H1 (cell line): ENCODE measurements around the gene GLS. TPM values are rescaled to one million over a fixed set of nuclear protein-coding genes. Genes with fewer than 3 reads are reported as not detected.

Experiments used
- CTCF ChIA-PET: fragments of 300-600 bp; sonication (Branson Sonifier 250); formaldehyde crosslinking; loops from one replicate; lab custom pipeline; 2021; ENCODE audit not compliant: partially characterized antibody; lab: Charles Lee
- POLR2A ChIA-PET: fragments of 300-600 bp; sonication (Branson Sonifier 250); formaldehyde crosslinking; loops from one replicate; lab custom pipeline; 2021; ENCODE audit warnings: inconsistent platforms; ENCODE audit not compliant: partially characterized antibody; lab: Charles Lee
- DNase-seq, 2 experiments: peaks; one replicate each; pipeline versions ENCODE4 v3.0.0 to v3.0.0-alpha.2; 2010 to 2022; ENCODE audit warnings: low spot score in 2 of 2, low read depth in 1 of 2, mixed read lengths in 1 of 2
- FAIRE-seq: peaks from 2 replicates; lab custom pipeline; 2011; peaks lifted over from hg19 to GRCh38; lab: Jason Lieb, UNC
- H2AFZ ChIP-seq: 2 replicates; pipeline ENCODE4 v1.8.1; 2012; ENCODE audit warnings: low read length, inconsistent platforms
- H2AK5ac ChIP-seq: 2 replicates; pipeline ENCODE4 v1.6.1; 2013; ENCODE audit warnings: low read depth, low read length
- H2BK120ac ChIP-seq: replicated peaks from 2 replicates; pipeline ENCODE3; 2013; ENCODE audit warnings: low read depth, low read length, inconsistent platforms
- H2BK12ac ChIP-seq: 2 replicates; pipeline ENCODE4 v1.6.1; 2013; ENCODE audit warnings: low read depth, low read length
- H2BK15ac ChIP-seq: 2 replicates; pipeline ENCODE4 v1.6.1; 2013; ENCODE audit warnings: low read length
- H2BK20ac ChIP-seq: 2 replicates; pipeline ENCODE4 v1.6.1; 2013; ENCODE audit warnings: low read length
- H2BK5ac ChIP-seq: 2 replicates; pipeline ENCODE4 v1.6.1; 2013; ENCODE audit warnings: low read depth, low read length
- H3K14ac ChIP-seq: 2 replicates; pipeline ENCODE4 v1.6.1; 2013; ENCODE audit warnings: inconsistent platforms; ENCODE audit not compliant: insufficient read length
- H3K18ac ChIP-seq: 2 replicates; pipeline ENCODE4 v1.6.1; 2013; ENCODE audit warnings: low read length; ENCODE audit errors: extremely low read depth
- H3K23ac ChIP-seq: 2 replicates; pipeline ENCODE4 v1.6.1; 2013; ENCODE audit warnings: inconsistent platforms; ENCODE audit not compliant: insufficient read length
- H3K23me2 ChIP-seq: 2 replicates; pipeline ENCODE4 v1.6.1; 2013; ENCODE audit warnings: low read depth, low read length
- H3K27ac ChIP-seq: 2 replicates; pipeline ENCODE4 v1.6.1; 2011; ENCODE audit warnings: low read depth, low read length, inconsistent platforms
- H3K27me3 ChIP-seq, 4 experiments: replicated peaks in 1 of 4; 1 replicate in 1 of 4; 2 replicates in 3 of 4; pipeline versions ENCODE4 v1.6.1 to v1.8.1; 2011 to 2013; ENCODE audit warnings: low read length in 3 of 4, mild to moderate bottlenecking in 3 of 4, inconsistent platforms in 2 of 4, mixed read lengths in 2 of 4, moderate library complexity in 1 of 4; ENCODE audit not compliant: control insufficient read depth in 3 of 4, insufficient read depth in 3 of 4; ENCODE audit errors: extremely low read depth in 1 of 4
- H3K36me3 ChIP-seq, 4 experiments: 2 replicates each; pipeline versions ENCODE4 v1.6.1 to v1.8.1; 2011 to 2013; ENCODE audit warnings: mild to moderate bottlenecking in 4 of 4, low read length in 3 of 4, moderate library complexity in 2 of 4, control low read depth in 1 of 4, inconsistent platforms in 1 of 4; ENCODE audit not compliant: insufficient read depth in 4 of 4, control insufficient read depth in 2 of 4
- H3K4ac ChIP-seq: replicated peaks from 2 replicates; pipeline ENCODE3; 2013; ENCODE audit warnings: low read length, low read depth, mixed read lengths, inconsistent platforms; ENCODE audit not compliant: insufficient read length
- H3K4me1 ChIP-seq, 4 experiments: replicated peaks in 1 of 4; 1 replicate in 1 of 4; 2 replicates in 3 of 4; pipeline versions ENCODE4 v1.6.1 to v1.8.1; 2011 to 2013; ENCODE audit warnings: low read length in 3 of 4, inconsistent platforms in 2 of 4, mixed read lengths in 1 of 4; ENCODE audit not compliant: insufficient read depth in 4 of 4, control insufficient read depth in 3 of 4
- H3K4me2 ChIP-seq, 2 experiments: 2 replicates each; pipeline versions ENCODE4 v1.6.1 to v1.8.1; 2011 to 2013; ENCODE audit warnings: low read depth in 2 of 2, low read length in 2 of 2, control low read depth in 1 of 2, inconsistent platforms in 1 of 2, mild to moderate bottlenecking in 1 of 2; ENCODE audit not compliant: insufficient read depth in 1 of 2
- H3K4me3 ChIP-seq, 4 experiments: fragments of 200-600, 300-600 bp in 1 of 4; sonication (generic), shearing (Covaris generic), sonication (Bioruptor Twin) in 1 of 4; 2 replicates each; pipeline versions ENCODE4 v1.5.1 to v1.8.1; 2011 to 2016; ENCODE audit warnings: low read length in 4 of 4, low read depth in 3 of 4, control low read depth in 2 of 4, inconsistent platforms in 2 of 4, mild to moderate bottlenecking in 2 of 4, mixed read lengths in 1 of 4, moderate library complexity in 1 of 4; ENCODE audit not compliant: insufficient read depth in 2 of 4; ENCODE audit errors: extremely low read depth in 1 of 4
- H3K56ac ChIP-seq: replicated peaks from 2 replicates; pipeline ENCODE3; 2013; ENCODE audit warnings: low read depth, mild to moderate bottlenecking, mixed read lengths, low read length, inconsistent platforms; ENCODE audit not compliant: insufficient read length
- H3K79me1 ChIP-seq: 2 replicates; pipeline ENCODE4 v1.6.1; 2013; ENCODE audit warnings: low read depth, low read length, control low read depth
- H3K79me2 ChIP-seq, 2 experiments: 2 replicates each; pipeline versions ENCODE4 v1.6.1 to v1.8.1; 2012 to 2013; ENCODE audit warnings: low read length in 2 of 2, mild to moderate bottlenecking in 2 of 2, inconsistent platforms in 1 of 2; ENCODE audit not compliant: insufficient read depth in 2 of 2, control insufficient read depth in 1 of 2
- H3K9ac ChIP-seq, 4 experiments: replicated peaks in 1 of 4; 1 replicate in 1 of 4; 2 replicates in 3 of 4; pipeline versions ENCODE4 v1.6.1 to v1.8.1; 2011 to 2013; ENCODE audit warnings: low read depth in 3 of 4, low read length in 3 of 4, control low read depth in 2 of 4, mild to moderate bottlenecking in 2 of 4, moderate library complexity in 2 of 4, inconsistent platforms in 1 of 4; ENCODE audit errors: extremely low read depth in 1 of 4
- H3K9me3 ChIP-seq, 2 experiments: 2 replicates each; pipeline versions ENCODE4 v1.6.1 to v1.8.1; 2012 to 2013; ENCODE audit warnings: mild to moderate bottlenecking in 2 of 2, moderate library complexity in 2 of 2, control low read depth in 1 of 2, inconsistent platforms in 1 of 2, low read depth in 1 of 2, low read length in 1 of 2, mixed read lengths in 1 of 2; ENCODE audit not compliant: insufficient read depth in 2 of 2
- H4K20me1 ChIP-seq, 2 experiments: replicated peaks in 1 of 2; 2 replicates each; pipeline versions ENCODE3 to v1.8.1; 2011 to 2013; ENCODE audit warnings: inconsistent platforms in 2 of 2, low read length in 2 of 2, mild to moderate bottlenecking in 1 of 2; ENCODE audit not compliant: insufficient read depth in 2 of 2, control insufficient read depth in 1 of 2
- H4K5ac ChIP-seq: 2 replicates; pipeline ENCODE4 v1.6.1; 2013; ENCODE audit warnings: low read length, low read depth, mixed read lengths, inconsistent platforms; ENCODE audit not compliant: insufficient read length
- H4K8ac ChIP-seq: 2 replicates; pipeline ENCODE4 v1.8.0; 2013; ENCODE audit warnings: mild to moderate bottlenecking, moderate library complexity, low read length, inconsistent platforms; ENCODE audit not compliant: insufficient read depth; ENCODE audit errors: extremely low read depth
- H4K91ac ChIP-seq: replicated peaks from 2 replicates; pipeline ENCODE3; 2013; ENCODE audit warnings: low read length, mixed read lengths, inconsistent platforms; ENCODE audit not compliant: insufficient read length
- JUND ChIP-seq: IDR thresholded peaks from 2 replicates; pipeline ENCODE4 v1.6.1; 2011; ENCODE audit warnings: mild to moderate bottlenecking, improper control_type of control experiment, low read length
- KDM5A ChIP-seq: fragments of 200-600 bp; IDR thresholded peaks from 2 replicates; pipeline ENCODE4 v1.7.1; 2012; ENCODE audit warnings: mild to moderate bottlenecking, low read length, inconsistent platforms, mixed read lengths
- POLR2A ChIP-seq, 2 experiments: IDR thresholded peaks; 1 replicate in 1 of 2; 2 replicates in 1 of 2; pipeline ENCODE4 v1.6.1; 2011; ENCODE audit warnings: low read depth in 2 of 2, low read length in 2 of 2, mild to moderate bottlenecking in 2 of 2; ENCODE audit errors: control extremely low read depth in 1 of 2
- POLR2AphosphoS5 ChIP-seq: IDR thresholded peaks from 2 replicates; pipeline ENCODE4 v1.6.1; 2011; ENCODE audit warnings: low read depth, low read length
- SIRT6 ChIP-seq: IDR thresholded peaks from one replicate; pipeline ENCODE4 v1.7.1; 2012; ENCODE audit warnings: low read length, inconsistent platforms
- SP2 ChIP-seq: IDR thresholded peaks from 2 replicates; pipeline ENCODE4 v1.6.1; 2012; ENCODE audit warnings: mild to moderate bottlenecking, low read length, inconsistent platforms
- TCF12 ChIP-seq: IDR thresholded peaks from 2 replicates; pipeline ENCODE4 v1.6.1; 2011; ENCODE audit warnings: low read depth, mild to moderate bottlenecking, low read length
- TEAD4 ChIP-seq: IDR thresholded peaks from 2 replicates; pipeline ENCODE4 v1.6.1; 2012; ENCODE audit warnings: low read depth, low read length, inconsistent platforms, mixed read lengths
- ZNF274 ChIP-seq: IDR thresholded peaks from 2 replicates; pipeline ENCODE4 v1.7.0; 2012; ENCODE audit warnings: low read length, borderline replicate concordance; ENCODE audit errors: extremely low read depth
- WGBS, 2 experiments: shearing (Covaris generic) in 1 of 2; methylation state at CpG; one replicate each; pipeline versions ENCODE4 v1.1.6 to v1.1.7; 2013 to 2015; ENCODE audit warnings: low lambda C conversion rate in 2 of 2, mixed read lengths in 2 of 2, inconsistent platforms in 1 of 2, low coverage in 1 of 2, missing lambda C conversion rate in 1 of 2; ENCODE audit not compliant: insufficient replicate concordance in 2 of 2, insufficient coverage in 1 of 2, insufficient read length in 1 of 2; ENCODE audit errors: extremely low coverage in 1 of 2, missing lambda C conversion rate in 1 of 2; 5-methylcytosine and 5-hydroxymethylcytosine counted together
- polyA plus RNA-seq, 7 experiments: library from polyadenylated mRNA; depleted of rRNA in 3 of 7; stranded (reverse) in 5 of 7; unstranded in 2 of 7; fragments of >200 nt in 5 of 7; fragments of 200-250 nt in 2 of 7; gene quantifications; 1 replicate in 5 of 7; 2 replicates in 1 of 7; 4 replicates in 1 of 7; pipeline versions ENCODE4 v1.2.1 to v1.2.3, GENCODE V29; 2011 to 2013; ENCODE audit warnings: missing spikeins in 2 of 7, mixed read lengths in 2 of 7
- total RNA-seq: library from RNA; stranded (reverse); fragmentation: NEBNext Ultra II Directional; extraction: Animal tissue kit (Norgen Biotek cat#: 25700); gene quantifications from 2 replicates; pipeline ENCODE4 v1.2.1, GENCODE V29; 2021

Gene GLS
- total and polyA plus RNA-seq, 2 of the 8 experiments (the other 6 are each of a cell fraction or from before 2014, with no cell fraction given), result 15.7 to 89.8 TPM

DNA sequence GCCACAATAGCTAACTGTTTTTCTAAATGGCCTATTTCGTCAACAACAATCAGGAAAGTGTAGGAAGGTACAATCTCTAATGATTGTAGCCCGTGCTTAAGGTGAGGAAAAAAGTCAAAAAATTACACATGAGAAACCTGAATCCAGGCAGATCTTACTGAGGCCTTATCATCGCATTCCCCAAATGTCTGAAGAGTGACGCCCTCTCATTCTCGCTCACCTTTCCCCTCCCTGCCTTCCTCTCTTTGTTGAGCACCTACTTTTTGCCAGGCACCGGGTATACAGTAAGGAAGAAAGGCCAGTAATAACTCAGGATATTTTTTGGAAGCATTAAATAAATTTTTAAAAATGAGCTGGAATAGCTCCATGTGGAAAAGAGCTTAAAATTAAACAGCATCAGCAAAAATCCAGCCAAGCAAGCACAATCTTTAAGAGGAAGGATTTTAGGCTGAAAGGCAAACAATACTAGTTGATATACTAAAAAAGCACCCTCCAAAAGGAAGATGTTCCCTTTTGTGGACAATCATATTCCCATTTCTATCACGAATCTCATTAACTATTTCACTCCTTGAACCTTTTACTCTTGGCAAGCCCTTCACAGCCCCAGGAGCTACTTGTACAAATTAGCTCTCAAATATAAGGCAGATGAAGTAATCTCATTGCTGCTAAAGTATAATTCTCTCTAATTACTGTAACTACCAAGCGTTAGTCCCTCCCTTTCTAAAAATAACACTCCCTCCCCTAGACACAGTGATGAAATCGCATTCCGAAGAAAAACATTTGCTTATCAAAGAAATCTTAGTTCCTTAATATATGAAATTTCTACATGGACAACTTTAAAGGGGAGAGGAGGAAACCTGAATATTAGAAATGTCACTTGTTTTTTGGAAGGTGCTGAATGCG is 93.4 kb downstream of the GLS start:
- FAIRE-seq, result no peak
- WGBS, 2 experiments, result 91% methylated on average over 11 of the region's 11 CpGs; no CpG with 5 or more reads in 1 of the 2 experiments
- no peaks in the 10 kb centered on the region for H3K79me1 ChIP-seq
- H3K79me2 ChIP-seq, result no peaks in the 10 kb centered on the region
- H3K27me3 ChIP-seq, result no peaks in the 10 kb centered on the region
- no peak overlapping the region for H3K14ac ChIP-seq
- no peak overlapping the region for H2BK120ac ChIP-seq
- no peak overlapping the region for H2AK5ac ChIP-seq
- no peak overlapping the region for H3K4me2 ChIP-seq
- no peaks in the 10 kb centered on the region for H3K4me1 ChIP-seq
- H3K9ac ChIP-seq, result no peak overlapping the region
- no peak for TF ChIP-seq SP2
- no peak for TF ChIP-seq TCF12
- no peak for TF ChIP-seq TEAD4
- no peak for TF ChIP-seq POLR2AphosphoS5
- TF ChIP-seq ZNF274, result no peak
- no peak for TF ChIP-seq POLR2A (IDR thresholded peaks at IDR 0.05; ENCODE audit: control extremely low read depth in 1 of 2, low read depth in 2 of 2, low read length in 2 of 2)
- TF ChIP-seq KDM5A, result no peak
- no peak for TF ChIP-seq SIRT6
- no peak for TF ChIP-seq JUND
- no peaks in the 10 kb centered on the region for H3K9me3 ChIP-seq
- H4K8ac ChIP-seq, result no peak overlapping the region
- POLR2A ChIA-PET, result no interaction called here
- H3K27ac ChIP-seq, result no peak overlapping the region
- H4K5ac ChIP-seq, result no peak overlapping the region
- no peak overlapping the region for H4K91ac ChIP-seq
- H2BK20ac ChIP-seq, result no peak overlapping the region
- CTCF ChIA-PET, result interaction anchor here (1.0 to 1.3 kb wide), 4 partner anchors 14 to 166 kb away, joined by 3 read pairs; no protein-coding TSS in a partner anchor
- H3K36me3 ChIP-seq, result peaks cover 28 to 75% (median 73%) of the 10 kb centered on the region in 4 experiments
- H4K20me1 ChIP-seq, result no peaks in the 10 kb centered on the region
- H2BK5ac ChIP-seq, result no peak overlapping the region
- no peak overlapping the region for H3K18ac ChIP-seq
- no peak overlapping the region for H3K56ac ChIP-seq
- H3K4ac ChIP-seq, result no peak overlapping the region
- no peak for DNase-seq
- H3K23me2 ChIP-seq, result no peaks in the 10 kb centered on the region
- no peak overlapping the region for H3K23ac ChIP-seq
- no peak overlapping the region for H2BK12ac ChIP-seq
- no peak overlapping the region for H3K4me3 ChIP-seq
- H2AFZ ChIP-seq, result no peak overlapping the region
- no peak overlapping the region for H2BK15ac ChIP-seq
